GM19193 (cell line): ENCODE measurements around the gene NDST1.

ENCODE experiments used
- POLR2A ChIP-seq: IDR thresholded peaks from 4 replicates; pipeline ENCODE4 v1.6.1; 2011; ENCODE audit not compliant: insufficient read depth, insufficient read length; ENCODE audit errors: extremely low read depth

Gene NDST1

DNA sequence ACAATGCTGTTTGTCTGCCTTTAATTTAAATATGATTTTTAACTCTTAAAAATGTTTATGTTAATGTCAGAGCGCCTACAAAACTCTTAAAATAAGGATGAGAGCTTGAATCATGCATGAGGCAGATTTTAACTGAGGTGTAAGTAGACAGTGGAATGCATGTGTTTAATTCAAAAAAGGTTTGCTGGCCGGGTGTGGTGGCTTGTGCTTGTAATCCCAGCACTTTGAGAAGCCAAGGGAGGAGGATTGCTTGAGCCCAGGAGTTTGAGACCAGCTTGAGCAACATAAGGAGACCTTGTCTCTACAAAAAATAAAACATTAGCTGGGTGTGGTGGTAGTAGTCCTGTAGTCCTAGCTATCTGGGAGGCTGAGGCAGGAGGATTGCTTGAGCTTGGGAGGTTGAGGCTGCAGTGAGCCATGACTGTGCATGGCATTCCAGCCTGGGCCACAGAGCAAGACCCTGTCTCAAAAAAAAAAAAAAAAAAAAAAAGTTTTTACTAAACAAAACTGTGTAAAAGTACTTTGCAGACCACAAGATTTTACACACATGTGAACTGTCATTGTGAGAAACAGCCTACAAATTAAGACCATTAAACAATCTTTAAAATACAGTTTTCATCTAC is 21.1 kb downstream of the NDST1 start:
- no peak for TF ChIP-seq POLR2A

DNA sequence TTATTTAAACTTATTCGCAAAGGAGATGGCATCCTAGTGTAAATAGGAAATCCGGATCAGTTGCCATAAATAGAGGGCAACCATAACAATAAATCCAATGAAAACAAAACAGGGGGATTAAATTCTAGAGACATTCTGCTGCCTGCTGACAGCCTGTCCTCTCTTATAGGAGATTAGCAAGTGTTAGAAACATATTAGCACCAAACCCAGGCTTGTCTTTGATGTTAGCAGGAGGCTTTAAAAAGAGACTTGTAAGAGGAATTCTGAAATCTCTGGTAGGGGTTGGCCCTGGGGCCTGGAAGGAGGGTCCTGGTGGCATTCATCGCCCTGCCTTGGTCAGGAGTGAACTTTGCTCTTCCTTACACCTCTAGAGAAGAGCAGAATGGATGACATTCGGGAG is 21.6 kb downstream of the NDST1 start:
- no peak for TF ChIP-seq POLR2A

DNA sequence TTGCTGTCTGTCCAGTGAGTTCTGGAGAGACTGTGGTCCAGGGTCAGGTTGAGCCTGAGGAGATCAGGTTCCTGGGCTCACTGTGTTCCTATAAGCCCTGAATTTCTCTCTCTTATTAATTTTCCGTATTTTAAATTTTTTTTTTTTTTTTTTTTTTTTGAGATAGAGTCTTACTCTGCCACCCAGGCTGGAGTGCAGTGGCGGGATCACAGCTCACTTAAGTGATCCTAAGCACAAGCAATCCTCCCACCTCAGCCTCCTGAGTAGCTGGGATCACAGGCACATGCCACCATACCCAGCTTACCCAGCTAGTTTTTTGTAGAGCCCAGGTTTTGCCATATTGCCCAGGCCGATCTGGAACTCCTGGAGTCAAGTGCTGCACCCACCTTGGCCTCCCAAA is 22.5 kb downstream of the NDST1 start:
- no peak for TF ChIP-seq POLR2A

DNA sequence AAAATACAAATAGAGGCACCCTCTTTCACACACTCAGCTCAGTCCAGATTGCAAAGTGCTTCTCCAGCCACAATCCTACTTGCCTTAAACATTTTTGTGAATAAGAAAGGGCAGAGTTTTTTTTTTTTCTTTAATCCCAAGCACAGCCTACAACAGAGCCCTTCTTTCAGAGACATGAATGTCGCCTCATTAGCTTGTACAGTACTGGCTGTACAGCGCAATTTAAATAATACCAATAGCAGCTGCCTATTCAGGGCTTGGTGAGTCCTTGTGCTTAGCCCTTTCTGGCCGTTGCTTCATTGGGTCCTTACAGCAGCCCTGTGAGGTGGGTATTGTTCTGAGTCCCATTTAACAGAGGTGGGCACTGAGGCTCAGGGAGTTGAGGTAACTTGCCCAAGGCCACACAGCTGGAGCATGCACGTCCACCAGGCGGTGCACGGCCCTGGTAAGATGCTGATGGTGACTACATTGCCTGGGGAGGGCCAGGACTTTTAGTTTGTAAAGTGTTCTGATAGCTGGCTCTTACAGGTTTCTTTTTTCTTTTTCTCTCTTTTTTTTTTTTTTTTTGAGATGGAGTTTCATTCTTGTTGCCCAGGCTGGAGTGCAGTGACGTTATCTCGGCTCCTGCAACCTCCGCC is 23.1 kb downstream of the NDST1 start:
- TF ChIP-seq POLR2A = no peak

DNA sequence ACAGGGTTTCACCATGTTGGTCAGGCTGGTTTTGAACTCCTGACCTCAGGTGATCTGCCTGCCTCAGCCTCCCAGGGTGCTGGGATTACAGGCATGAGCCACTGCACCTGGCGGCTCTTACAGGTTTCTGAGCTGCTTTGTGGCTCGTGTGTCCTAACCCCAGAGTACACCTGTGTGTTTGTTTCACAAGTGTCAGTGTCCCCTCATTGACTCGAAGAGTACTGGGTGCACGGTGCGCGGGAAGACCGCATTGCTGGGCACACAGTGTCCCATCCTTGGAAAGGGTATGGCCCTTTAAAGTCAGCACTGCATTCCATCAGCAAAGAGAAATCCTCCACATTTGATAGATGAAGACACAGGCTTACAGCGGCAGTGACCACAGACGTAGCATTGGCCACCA is 23.8 kb downstream of the NDST1 start:
- TF ChIP-seq POLR2A = no peak

DNA sequence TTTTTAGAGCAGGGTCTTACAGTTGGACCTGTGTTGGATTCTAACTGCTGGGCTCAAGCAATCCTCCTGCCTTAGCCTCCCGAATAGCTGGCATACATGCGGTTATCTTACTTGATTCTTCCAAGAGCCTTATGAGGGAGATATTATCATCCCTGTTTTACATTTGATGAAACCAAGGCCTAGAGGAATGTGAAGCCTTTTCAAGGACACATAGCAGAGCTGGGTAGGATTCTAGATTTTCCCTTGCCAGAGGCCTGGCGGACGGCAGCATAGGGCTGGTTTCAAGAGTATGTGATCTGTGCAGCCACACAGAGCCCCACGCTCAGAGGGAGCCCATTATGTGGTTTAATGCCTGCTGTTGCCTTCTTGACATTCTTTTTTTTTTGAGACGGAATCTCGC is 24.2 kb downstream of the NDST1 start:
- no peak for TF ChIP-seq POLR2A

DNA sequence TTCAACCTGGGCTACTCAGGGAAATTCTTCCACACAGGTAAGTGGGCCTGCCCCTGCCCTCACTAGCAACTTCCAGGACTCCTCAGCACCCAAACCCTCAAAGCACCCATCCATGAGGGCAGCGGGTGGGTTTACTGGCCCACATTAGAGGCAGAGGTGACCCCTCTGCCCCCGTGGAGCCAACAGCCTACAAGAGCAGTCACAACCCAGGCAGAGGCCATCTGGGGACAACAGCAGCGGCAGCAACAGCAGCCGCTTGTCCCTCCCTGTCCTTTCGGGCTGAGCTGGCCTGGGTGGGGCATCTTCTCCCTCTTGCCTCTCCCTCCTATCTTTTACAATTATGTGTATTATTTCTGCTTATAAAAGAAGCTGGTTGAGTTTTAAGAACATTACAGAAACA is 25.1 kb downstream of the NDST1 start:
- no peak for TF ChIP-seq POLR2A

DNA sequence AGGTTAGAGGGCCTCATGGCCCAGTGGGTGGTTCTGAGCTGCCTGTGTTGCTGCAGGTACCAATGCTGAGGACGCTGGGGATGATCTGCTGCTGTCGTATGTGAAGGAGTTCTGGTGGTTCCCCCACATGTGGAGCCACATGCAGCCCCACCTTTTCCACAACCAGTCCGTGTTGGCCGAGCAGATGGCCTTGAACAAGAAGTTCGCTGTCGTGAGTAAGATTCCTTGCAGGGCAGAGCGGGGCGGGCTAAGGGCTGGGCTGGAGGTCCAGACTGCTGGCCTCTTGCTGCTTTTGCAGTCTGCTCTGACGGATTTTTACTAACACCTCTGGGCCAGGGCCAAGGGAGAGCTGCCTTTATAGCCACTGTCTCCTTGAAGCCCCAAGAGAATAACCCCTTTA is 26.9 kb downstream of the NDST1 start:
- TF ChIP-seq POLR2A = no peak

DNA sequence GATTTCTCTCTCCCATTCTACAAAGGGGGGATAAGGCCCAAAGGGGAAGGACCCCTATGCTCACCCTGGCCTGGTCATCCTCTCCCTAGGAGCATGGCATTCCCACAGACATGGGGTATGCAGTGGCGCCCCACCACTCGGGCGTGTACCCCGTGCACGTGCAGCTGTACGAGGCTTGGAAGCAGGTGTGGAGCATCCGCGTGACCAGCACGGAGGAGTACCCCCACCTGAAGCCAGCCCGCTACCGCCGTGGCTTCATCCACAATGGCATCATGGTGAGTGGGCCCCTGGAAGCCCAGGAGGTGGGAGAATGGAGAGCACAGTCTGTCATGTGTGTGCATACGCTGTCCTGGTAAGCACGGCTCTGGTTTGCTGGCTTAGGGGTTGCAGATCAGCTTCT is 27.7 kb downstream of the NDST1 start:
- TF ChIP-seq POLR2A = no peak

DNA sequence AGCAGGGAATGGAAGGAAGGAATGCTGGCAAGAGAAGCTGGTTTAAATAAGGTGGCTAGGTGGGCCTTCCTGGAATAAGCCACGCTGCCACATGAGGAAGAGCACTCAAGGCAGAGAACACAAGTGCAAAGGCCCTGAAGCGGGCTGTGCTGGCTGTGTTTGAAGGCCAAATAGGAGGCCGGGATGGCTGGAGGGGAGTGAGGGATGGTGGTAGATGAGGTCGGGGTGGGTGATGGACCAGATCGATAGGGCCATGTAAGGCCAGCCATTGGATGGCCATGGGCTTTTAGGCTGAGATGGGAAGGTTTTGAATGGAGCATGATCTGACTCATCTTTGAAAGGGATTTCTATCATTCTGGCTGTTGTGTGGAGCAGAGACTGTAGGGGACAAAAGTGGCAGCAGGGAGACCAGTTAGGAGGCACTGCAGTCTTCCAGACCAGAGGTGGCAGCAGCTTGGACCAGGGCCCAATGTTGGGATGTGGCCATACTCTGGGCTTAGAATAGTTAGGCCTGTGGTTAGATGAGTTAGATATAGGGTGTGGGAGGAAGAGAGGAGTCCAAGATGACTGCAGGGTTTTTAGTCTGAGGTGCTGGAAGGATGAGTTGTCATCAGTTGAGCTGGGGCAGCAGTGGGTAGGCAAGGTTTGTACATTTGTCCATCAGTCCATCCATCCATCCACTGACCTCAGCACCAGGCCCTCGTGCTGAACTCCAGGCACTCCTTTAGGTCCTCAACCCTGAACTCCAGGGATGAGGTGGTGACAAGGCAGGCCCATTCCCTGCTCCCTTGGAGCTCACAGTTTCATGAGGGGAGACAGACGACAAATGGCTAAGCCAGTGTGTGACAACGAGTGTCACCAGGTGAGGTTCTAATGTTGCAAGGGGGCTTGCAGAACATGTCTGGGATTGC is 30.3 kb downstream of the NDST1 start:
- TF ChIP-seq POLR2A = no peak

DNA sequence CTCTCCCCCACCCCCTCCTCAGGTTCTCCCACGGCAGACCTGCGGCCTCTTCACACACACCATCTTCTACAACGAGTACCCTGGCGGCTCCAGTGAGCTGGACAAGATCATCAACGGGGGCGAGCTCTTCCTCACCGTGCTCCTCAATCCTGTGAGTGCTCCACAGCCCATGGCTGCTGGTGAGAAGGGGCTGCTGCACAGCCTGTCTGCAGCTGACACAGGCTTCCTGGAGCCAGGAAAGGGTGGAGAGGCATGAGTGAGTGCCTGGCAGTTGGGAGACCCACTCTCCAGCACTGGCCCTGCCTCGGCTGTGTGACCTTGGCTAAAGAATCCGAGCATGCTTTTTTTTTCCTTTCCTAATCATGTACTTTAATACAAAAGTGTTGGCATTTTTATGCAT is 31.3 kb downstream of the NDST1 start:
- TF ChIP-seq POLR2A = no peak

DNA sequence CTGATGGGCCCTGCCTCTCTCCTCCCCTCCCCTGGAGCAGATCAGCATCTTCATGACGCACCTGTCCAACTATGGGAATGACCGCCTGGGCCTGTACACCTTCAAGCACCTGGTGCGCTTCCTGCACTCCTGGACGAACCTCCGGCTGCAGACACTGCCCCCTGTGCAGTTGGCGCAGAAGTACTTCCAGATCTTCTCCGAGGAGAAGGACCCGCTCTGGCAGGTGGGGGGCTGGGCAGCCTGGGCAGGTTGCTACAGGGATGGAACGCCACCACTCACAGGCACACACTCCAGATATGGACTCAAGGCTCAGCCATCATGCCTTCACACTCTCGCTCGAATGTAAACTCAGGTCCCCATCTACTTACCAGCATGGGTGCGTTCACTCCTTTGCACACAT is 32.1 kb downstream of the NDST1 start:
- TF ChIP-seq POLR2A = no peak

DNA sequence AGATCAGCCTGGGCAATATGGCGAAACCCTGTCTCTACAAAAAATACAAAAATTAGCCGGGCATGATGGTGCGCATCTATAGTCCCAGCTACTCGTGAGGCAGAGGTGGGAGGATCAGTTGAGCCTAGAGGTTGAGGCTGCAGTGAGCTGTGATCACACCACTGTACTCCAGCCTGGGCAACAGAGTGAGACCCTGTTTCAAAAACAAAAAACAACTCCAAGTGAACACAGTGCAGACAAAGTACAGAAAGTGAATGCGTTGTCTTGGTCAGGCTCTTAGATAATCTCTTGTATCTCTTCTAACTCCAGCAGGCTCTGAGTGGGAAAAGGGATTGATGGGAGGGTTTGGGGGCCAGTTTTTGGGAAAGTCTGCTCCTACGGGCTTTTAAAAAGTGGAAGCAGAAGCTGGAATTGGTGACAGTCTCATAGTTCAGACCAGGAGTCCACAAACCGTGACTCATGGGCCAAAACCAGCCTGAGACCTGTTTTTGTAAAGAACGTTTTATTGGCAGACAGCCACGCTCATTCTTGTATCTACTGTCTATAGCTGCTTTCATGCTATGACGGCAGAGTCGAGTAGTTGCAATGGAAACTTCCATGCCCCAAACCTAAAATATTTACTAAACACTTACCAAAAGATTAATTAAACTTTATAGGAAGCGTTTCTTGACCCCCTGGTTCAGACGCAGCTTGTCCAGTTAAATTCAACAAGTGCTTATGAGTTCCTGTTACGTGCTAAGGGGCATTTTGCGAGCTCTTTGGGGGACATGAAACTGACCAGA is 32.9 kb downstream of the NDST1 start:
- no peak for TF ChIP-seq POLR2A

DNA sequence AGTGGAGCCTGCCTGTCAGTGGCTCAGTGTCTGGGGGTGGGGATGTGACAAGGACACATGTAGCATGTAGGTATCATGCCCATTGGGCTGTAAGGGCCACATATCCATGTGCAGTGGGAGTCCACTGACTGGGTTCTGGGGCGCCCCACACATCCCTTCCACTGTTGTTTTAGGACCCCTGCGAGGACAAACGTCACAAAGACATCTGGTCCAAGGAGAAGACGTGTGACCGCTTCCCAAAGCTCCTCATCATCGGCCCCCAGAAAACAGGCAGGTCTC is 33.4 kb downstream of the NDST1 start:
- no peak for TF ChIP-seq POLR2A

DNA sequence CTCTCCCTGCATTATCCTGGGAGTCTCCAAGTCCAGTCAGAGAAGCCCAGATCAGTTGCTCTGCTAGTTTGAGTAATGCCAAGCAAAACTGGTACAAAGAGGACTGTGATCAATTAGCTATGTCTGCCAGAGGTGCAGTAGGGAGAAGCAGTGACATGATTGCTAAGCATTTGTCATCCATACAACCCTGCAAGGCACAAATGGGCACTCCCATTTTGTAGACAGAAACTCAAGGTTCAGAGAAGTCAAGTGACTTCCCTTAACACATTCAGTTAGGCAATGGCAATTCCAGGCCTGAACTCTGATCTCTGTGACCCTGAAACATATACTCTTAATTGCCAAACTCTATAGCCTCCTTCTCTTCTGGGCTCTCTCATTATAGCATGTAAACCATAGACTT is 34.0 kb downstream of the NDST1 start:
- no peak for TF ChIP-seq POLR2A
